Suppressor macrophage (primary cell): ENCODE data around the gene CPLX3.
A peak's percentile ranks its signal among the peaks of the same experiment; 100 is the strongest.

Source experiments
- DNase-seq, 4 experiments: peaks; one replicate each; pipeline ENCODE4 v3.0.0-alpha.2; 2020 to 2022

The CPLX3 gene

GRCh38 chr15:74829486-74829885, 3.1 kb downstream of the CPLX3 start:
- DNase-seq = no peak

GRCh38 chr15:74829991-74830390, 3.6 kb downstream of the CPLX3 start:
- no peak for DNase-seq

- no peak for DNase-seq
Observed at GRCh38 chr15:74830868-74831267, 4.4 kb downstream of the CPLX3 start.

GRCh38 chr15:74831813-74832495, 5.5 kb downstream of the CPLX3 start:
- no peak for DNase-seq

GRCh38 chr15:74832826-74833225, 6.4 kb downstream of the CPLX3 start:
- DNase-seq = peak in 3 of 4 experiments; percentile 31 to 43 (median 32)

GRCh38 chr15:74833376-74834107, 7.1 kb downstream of the CPLX3 start:
- DNase-seq = peak; percentile 13 to 54 (median 43)

- DNase-seq = peak; percentile 66 to 86 (median 78)
Observed at GRCh38 chr15:74835312-74835823, 8.9 kb downstream of the CPLX3 start.

GRCh38 chr15:74836846-74837245, 10.4 kb downstream of the CPLX3 start:
- DNase-seq = no peak

GRCh38 chr15:74837482-74838136, 11.2 kb downstream of the CPLX3 start:
- no peak for DNase-seq

GRCh38 chr15:74838137-74838516, 11.7 kb downstream of the CPLX3 start:
- DNase-seq = no peak

- no peak for DNase-seq
Observed at GRCh38 chr15:74838746-74839525, 12.5 kb downstream of the CPLX3 start.

- DNase-seq = no peak
Observed at GRCh38 chr15:74839526-74840395, 13.3 kb downstream of the CPLX3 start.

GRCh38 chr15:74840851-74841775, 14.7 kb downstream of the CPLX3 start:
- DNase-seq = no peak

- no peak for DNase-seq
Observed at GRCh38 chr15:74841891-74842373, 15.5 kb downstream of the CPLX3 start.

GRCh38 chr15:74842581-74843444, 16.4 kb downstream of the CPLX3 start, which contains the start of gene ULK3:
ULK3 (minus strand) TSS chr15:74843156; CDS start chr15:74843105, 51 bp downstream.
- DNase-seq = peak; percentile 96 to 99 (median 98)

GRCh38 chr15:74843445-74843828, 17.0 kb downstream of the CPLX3 start:
- no peak for DNase-seq

- no peak for DNase-seq
Observed at GRCh38 chr15:74843891-74844299, 17.5 kb downstream of the CPLX3 start.

- DNase-seq = no peak
Observed at GRCh38 chr15:74844319-74845207, 18.1 kb downstream of the CPLX3 start.
